Measurements from ENCODE around the gene ABCA2. TPM values are rescaled to one million over a fixed set of nuclear protein-coding genes. Genes with fewer than 3 reads are reported as not detected.

Gene ABCA2
- total and polyA plus RNA-seq, 12 donors, result 16.0 to 46.7 (median 28.1) TPM

- TF ChIP-seq CTCF (IDR thresholded peaks at IDR 0.05), result no peak
- DNase-seq (no peak), ATAC-seq (no peak)
- Histone ChIP-seq H3K4me3 (no peak overlapping the region), H3K36me3 (peaks cover 0 to 88% (median 32%) of the 10 kb centered on the region in 9 donors), H3K27ac (no peak overlapping the region), H3K4me1 (no peaks in the 10 kb centered on the region), H3K9me3 (no peaks in the 10 kb centered on the region), H3K27me3 (no peaks in the 10 kb centered on the region)
- WGBS, 2 donors, result 97 to 98% methylated on average over 24 to 25 of the region's 25 CpGs
- intact Hi-C loops (cut with DNase I), result no loop called here
These were observed 12.5 kb downstream of the ABCA2 start for GRCh38 chr9:137015540-137015930.

DNA sequence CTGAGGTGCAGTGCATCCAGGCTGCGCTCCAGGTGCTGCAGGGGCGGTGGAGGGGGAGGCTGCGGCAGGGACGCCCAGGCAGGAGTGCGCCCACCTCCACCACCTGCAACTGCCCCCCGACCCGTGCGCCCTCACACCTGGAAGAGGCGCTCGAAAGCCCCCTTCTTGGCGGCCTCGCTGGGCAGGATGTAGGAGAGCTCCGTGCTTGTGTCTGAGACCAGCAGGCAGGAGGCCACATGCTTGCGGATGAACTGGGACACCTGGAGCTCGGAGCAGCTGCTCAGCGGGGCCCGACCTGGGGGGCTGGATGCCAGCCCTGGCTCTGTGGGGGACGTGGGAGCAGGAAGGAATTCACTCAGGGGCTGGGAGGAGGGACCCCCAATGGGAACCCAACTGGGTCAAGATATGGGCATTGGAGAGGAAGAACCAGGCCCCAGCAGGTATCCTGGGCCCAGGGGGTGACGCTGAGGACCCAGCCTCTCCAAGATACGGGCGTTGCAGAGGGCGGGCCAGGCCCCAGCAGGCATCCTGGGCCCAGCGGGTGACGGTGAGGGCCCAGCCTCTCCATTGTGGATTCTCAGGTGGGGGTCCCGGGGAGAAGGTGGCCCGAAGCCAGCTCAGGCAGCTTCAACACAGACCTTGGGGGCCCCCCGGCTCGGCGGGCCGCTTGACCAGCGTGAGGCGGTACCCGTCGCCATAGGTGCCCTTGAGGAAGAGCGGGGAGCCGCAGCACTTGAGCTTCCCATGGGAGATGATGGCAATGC, 13.1 kb downstream of the ABCA2 start:
- TF ChIP-seq CTCF (IDR thresholded peaks at IDR 0.05), result no peak
- 97% methylated on average over 36 of the region's 36 CpGs for WGBS, 2 donors
- peaks cover 0 to 85% (median 32%) of the 10 kb centered on the region in 9 donors for H3K36me3 ChIP-seq
- H3K4me3 ChIP-seq, result no peak overlapping the region
- ATAC-seq (no peak), DNase-seq (no peak)
- no peaks in the 10 kb centered on the region for H3K4me1 ChIP-seq
- intact Hi-C loops (cut with DNase I), result no loop called here
- H3K9me3 ChIP-seq, result no peaks in the 10 kb centered on the region
- no peaks in the 10 kb centered on the region for H3K27me3 ChIP-seq
- no peak overlapping the region for H3K27ac ChIP-seq

- Histone ChIP-seq H3K27me3 (no peaks in the 10 kb centered on the region), H3K4me3 (no peak overlapping the region), H3K9me3 (no peaks in the 10 kb centered on the region), H3K27ac (no peak overlapping the region), H3K36me3 (peaks cover 0 to 89% (median 32%) of the 10 kb centered on the region in 9 donors), H3K4me1 (no peaks in the 10 kb centered on the region)
- no peak for TF ChIP-seq CTCF (IDR thresholded peaks at IDR 0.05)
- intact Hi-C loops (cut with DNase I), result no loop called here
- WGBS, 2 donors, result 89 to 93% methylated on average over 23 of the region's 23 CpGs
- ATAC-seq, result no peak
- DNase-seq, result no peak
These were observed 13.9 kb downstream of the ABCA2 start for GRCh38 chr9:137014166-137014565.

DNA sequence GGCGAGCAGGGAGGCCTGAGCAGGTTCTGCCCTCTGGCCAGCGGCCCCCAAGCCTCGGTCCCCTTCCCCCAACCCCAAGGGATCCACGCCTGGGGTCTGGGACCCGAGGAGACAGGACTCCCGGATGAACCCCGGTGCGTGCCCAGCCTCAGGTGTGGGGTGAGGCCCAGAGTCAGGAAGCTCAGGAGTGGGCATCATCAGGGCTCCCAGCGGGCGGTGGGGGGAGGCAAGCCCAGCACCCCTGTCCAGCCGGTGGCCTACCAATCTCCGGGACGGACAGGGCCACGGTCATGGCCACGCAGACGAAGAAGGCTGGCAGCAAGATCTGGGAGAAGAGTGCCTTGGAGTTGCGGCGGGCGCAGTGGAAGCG, 14.5 kb downstream of the ABCA2 start:
- Histone ChIP-seq H3K4me3 (no peak overlapping the region), H3K27me3 (no peaks in the 10 kb centered on the region), H3K4me1 (no peaks in the 10 kb centered on the region), H3K36me3 (peaks cover 0 to 86% (median 32%) of the 10 kb centered on the region in 9 donors), H3K9me3 (no peaks in the 10 kb centered on the region), H3K27ac (no peak overlapping the region)
- ATAC-seq, result no peak
- intact Hi-C loops (cut with DNase I), result no loop called here
- DNase-seq, result no peak
- WGBS, 2 donors, result 96 to 97% methylated on average over 18 to 20 of the region's 20 CpGs
- no peak for TF ChIP-seq CTCF (IDR thresholded peaks at IDR 0.05)
